WERI-Rb-1 (cell line): Measurements from ENCODE around the gene CHD1L.
"Not testable (repeated sequence)": the region's sequence is repeated elsewhere in the genome, so short reads cannot be mapped to it uniquely, and the experiment has no call there.

Experiments
- DNase-seq: peaks from one replicate; pipeline ENCODE4 v3.0.0-alpha.2; 2020
- H3K27ac ChIP-seq: fragments of 250-450 bp; sonication (Bioruptor Pico); 2 replicates; pipeline ENCODE4 v1.5.1; 2020; ENCODE audit warnings: mild to moderate bottlenecking, moderate library complexity
- H3K27me3 ChIP-seq: fragments of 250-450 bp; sonication (Bioruptor Pico); 2 replicates; pipeline ENCODE4 v1.5.1; 2021; ENCODE audit warnings: mild to moderate bottlenecking, low read depth, moderate library complexity; ENCODE audit not compliant: insufficient read depth, severe bottlenecking
- H3K36me3 ChIP-seq: fragments of 250-450 bp; sonication (Bioruptor Pico); 2 replicates; pipeline ENCODE4 v1.5.1; 2020; ENCODE audit warnings: mild to moderate bottlenecking, moderate library complexity
- H3K4me3 ChIP-seq: 2 replicates; pipeline ENCODE4 v1.5.1; 2011; ENCODE audit warnings: low read depth, mild to moderate bottlenecking, control low read depth, low read length
- H3K9me3 ChIP-seq: fragments of 250-450 bp; sonication (Bioruptor Pico); 2 replicates; pipeline ENCODE4 v1.5.1; 2021; ENCODE audit warnings: mild to moderate bottlenecking, moderate library complexity; ENCODE audit not compliant: severe bottlenecking
- TF ChIP-seq, protein P1 (sequence below): IDR thresholded peaks from 2 replicates; pipeline ENCODE4 v1.5.1; 2011; ENCODE audit warnings: low read depth, mild to moderate bottlenecking, control low read depth, inconsistent platforms, low read length

The CHD1L gene

DNA sequence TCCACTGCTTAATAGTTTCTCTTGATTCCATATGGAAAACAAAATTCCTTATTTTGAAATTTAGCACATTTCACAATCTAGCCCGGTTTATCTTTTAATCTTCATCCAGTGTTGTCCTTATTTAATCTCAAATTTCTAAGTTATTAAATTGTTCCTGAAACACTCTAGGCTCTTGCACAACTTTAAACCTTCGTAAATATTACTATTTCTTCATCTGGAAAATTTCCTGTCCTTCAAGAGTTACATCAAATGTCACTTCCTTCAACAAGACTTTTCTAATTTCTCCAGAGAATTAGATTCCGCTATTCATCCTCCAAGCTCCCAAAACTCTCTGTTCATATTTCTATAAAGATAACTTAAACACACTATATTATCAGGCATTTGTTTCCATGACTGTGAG lies 23.9 kb upstream of the CHD1L start:
- Histone ChIP-seq H3K27me3 (no peaks in the 10 kb centered on the region), H3K9me3 (no peaks in the 10 kb centered on the region), H3K36me3 (no peaks in the 10 kb centered on the region), H3K4me3 (no peak overlapping the region), H3K27ac (no peak overlapping the region)
- DNase-seq = no peak
- TF ChIP-seq, protein P1, sequence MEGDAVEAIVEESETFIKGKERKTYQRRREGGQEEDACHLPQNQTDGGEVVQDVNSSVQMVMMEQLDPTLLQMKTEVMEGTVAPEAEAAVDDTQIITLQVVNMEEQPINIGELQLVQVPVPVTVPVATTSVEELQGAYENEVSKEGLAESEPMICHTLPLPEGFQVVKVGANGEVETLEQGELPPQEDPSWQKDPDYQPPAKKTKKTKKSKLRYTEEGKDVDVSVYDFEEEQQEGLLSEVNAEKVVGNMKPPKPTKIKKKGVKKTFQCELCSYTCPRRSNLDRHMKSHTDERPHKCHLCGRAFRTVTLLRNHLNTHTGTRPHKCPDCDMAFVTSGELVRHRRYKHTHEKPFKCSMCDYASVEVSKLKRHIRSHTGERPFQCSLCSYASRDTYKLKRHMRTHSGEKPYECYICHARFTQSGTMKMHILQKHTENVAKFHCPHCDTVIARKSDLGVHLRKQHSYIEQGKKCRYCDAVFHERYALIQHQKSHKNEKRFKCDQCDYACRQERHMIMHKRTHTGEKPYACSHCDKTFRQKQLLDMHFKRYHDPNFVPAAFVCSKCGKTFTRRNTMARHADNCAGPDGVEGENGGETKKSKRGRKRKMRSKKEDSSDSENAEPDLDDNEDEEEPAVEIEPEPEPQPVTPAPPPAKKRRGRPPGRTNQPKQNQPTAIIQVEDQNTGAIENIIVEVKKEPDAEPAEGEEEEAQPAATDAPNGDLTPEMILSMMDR = no peak

DNA sequence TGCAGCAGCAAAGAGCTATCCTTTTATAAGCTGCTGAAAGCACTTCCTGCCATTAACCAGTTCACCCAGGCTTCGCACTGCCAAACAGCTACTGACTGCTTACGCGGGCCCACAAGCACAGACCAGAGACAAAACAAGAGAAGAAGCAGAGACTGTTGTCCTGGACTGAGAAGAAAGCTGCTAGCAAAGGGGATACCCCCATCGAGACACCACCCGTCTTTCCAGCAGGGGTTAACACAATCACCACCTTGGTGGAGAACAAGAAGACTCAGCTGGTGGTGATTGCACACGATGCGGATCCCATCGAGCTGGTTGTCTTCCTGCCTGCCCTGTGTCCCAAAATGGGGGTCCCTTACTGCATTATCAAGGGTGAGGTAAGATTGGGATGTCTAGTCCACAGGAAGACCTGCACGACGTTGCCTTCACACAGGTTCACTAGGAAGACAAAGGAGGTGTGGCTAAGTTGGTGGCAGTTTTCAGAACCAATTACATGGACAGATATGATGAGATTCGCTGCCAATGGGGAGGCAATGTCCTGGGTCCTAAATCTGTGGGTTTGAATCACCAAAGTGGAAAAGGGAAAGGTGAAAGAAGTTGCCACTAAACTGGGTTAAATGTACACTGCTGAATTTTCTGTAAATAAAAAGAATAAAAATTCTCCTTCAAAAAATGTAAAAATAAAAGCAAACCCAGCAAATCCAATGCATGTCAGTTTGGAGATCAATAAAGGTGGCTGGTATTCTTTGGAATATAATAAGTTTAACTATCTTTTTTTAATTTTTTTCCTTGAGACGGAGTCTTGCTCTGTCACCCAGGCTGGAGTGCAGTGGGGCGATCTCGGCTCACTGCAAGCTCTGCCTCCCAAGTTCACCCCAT lies 18.5 kb upstream of the CHD1L start:
- peaks cover 2% of the 10 kb centered on the region for H3K9me3 ChIP-seq
- no peak overlapping the region for H3K27ac ChIP-seq
- no peaks in the 10 kb centered on the region for H3K36me3 ChIP-seq
- DNase-seq = no peak
- peaks cover 2% of the 10 kb centered on the region for H3K27me3 ChIP-seq
- TF ChIP-seq, protein P1 = no peak
- no peak overlapping the region for H3K4me3 ChIP-seq

DNA sequence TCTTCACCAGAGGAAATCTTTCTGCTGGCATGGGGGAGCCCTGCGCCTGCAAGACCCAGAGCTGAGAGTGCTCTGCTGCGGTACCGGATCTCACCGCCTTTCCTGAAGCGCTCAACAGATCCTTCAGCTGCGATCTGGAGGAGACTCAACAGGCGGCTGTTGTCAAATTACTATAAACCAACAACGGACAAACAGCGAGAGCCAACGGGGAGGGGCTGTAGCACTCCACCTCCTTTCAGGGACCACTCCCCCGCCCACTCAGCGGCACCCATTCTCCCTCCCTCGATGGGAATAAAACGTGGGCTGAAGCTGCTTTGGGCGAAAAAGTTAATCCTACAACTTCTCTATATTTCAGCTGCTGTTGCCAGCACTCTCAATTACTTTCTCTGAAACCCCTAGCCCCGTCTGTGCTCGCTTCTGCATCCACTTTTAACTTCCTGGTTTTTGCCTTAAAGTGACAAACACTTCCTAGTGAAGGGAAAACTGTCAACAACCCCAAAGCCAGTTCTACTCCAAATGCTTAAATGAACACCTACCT lies 17.2 kb upstream of the CHD1L start, which contains the start of gene FMO5:
TSS of gene FMO5 (minus strand) at position 147 of the 538 bp plus-strand sequence. CDS start 310 bp downstream, outside the sequence.
- peaks cover 2% of the 10 kb centered on the region for H3K27me3 ChIP-seq
- no peak within 1 kb of the TSS for H3K4me3 ChIP-seq
- H3K36me3 ChIP-seq = no peaks in the 10 kb centered on the region
- peaks cover 10% of the 10 kb centered on the region for H3K9me3 ChIP-seq
- TF ChIP-seq, protein P1 = no peak
- DNase-seq = no peak
- no peak within 1 kb of the TSS for H3K27ac ChIP-seq

DNA sequence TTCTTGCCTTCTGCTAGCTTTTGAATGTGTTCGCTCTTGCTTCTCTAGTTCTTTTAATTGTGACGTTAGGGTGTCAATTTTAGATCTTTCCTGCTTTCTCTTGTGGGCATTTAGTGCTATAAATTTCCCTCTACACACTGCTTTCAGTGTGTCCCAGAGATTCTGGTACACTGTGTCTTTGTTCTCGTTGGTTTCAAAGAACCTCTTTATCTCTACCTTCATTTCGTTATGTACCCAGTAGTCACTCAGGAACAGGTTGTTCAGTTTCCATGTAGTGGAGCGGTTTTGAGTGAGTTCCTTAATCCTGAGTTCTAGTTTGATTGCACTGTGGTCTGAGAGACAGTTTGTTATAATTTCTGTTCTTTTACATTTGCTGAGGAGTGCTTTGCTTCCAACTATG lies 11.5 kb upstream of the CHD1L start:
- H3K27ac ChIP-seq, H3K36me3 ChIP-seq, DNase-seq, H3K27me3 ChIP-seq, H3K4me3 ChIP-seq: not testable (repeated sequence)
- peaks cover 47% of the 10 kb centered on the region for H3K9me3 ChIP-seq

DNA sequence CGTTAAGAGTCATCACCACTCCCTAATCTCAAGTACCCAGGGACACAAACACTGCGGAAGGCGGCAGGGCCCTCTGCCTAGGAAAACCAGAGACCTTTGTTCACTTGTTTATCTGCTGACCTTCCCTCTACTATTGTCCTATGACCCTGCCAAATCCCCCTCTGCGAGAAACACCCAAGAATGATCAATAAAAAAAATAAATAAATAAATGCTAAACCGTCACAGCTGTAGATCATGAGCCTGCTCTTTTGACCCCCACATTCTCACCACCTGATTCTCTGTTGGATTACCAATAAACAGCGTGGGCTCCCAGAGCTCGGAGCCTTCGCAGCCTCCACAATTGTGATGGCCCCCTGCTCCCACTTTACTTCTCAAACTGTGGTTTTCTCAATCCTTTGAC lies 8.6 kb upstream of the CHD1L start:
- not testable (repeated sequence) for H3K4me3 ChIP-seq, DNase-seq, H3K27me3 ChIP-seq, H3K27ac ChIP-seq, H3K36me3 ChIP-seq
- H3K9me3 ChIP-seq = peaks cover 57% of the 10 kb centered on the region

DNA sequence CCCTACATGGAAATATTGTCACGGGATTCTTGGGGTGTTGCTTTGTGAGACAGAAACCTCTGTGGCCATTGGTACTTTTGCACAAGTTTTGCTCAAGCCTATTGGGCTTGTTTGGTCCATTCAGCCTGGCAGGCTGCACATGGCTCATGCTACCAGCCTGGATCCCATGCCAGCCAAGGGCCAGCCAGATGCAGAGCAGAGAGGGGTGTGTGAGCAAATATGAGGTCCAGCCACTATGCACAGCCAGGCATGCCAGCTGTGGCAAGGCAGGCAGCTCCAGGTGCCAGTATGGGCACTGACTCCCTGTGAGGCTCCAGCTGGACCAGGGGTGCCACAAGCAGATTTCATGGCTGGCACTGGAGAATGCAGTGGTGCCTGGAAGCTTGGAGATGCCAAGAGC lies 6.7 kb upstream of the CHD1L start:
- Histone ChIP-seq H3K4me3 (no peak overlapping the region), H3K27me3 (no peaks in the 10 kb centered on the region), H3K9me3 (peaks cover 48% of the 10 kb centered on the region), H3K36me3 (no peaks in the 10 kb centered on the region), H3K27ac (no peak overlapping the region)
- no peak for DNase-seq
- TF ChIP-seq, protein P1 = no peak
